Urothelium cell line (cell line): Measurements from ENCODE around the gene DPP8.
"Not testable (repeated sequence)": the region's sequence is repeated elsewhere in the genome, so short reads cannot be mapped to it uniquely, and the experiment has no call there.

ENCODE experiments used
- DNase-seq: peaks from one replicate; pipeline ENCODE4 v3.0.0; 2011; ENCODE audit warnings: low spot score, mixed read lengths
- FAIRE-seq: peaks from 2 replicates; lab custom pipeline; 2011; peaks lifted over from hg19 to GRCh38; lab: Jason Lieb, UNC

Gene DPP8

GRCh38 chr15:65406424-65407000 is 111.0 kb downstream of the DPP8 start:
- no peak for FAIRE-seq
- no peak for DNase-seq

DNA sequence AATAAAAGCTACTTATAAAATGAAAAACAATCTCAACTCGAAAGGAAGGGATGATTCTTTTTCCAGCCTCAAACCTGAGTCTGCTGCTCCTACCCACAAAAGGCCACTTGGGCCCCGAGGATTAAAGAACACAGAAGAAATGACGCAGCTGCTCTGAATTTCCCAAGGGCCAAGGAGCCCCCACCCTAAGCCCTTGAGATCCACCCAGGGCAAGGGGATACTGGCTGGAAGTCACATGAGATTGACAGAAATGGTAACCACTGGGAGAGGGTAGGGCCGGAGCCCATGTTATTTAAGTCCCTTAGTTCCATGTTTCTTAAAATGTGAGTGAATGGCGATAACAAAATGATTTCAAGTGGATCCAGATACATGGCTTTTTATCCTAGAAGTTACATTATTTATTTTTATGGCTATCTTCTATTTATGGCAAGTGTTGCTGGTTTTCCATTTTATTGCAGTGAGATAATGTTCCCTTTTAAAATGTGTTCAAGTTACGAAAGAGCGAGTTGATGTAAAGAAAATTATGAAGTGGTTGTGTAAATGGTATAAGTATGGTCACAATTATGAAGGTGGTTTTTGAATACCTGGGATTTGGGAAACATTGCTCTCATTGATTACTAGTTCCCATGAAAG is 111.6 kb downstream of the DPP8 start:
- DNase-seq (no peak), FAIRE-seq (no peak)

DNA sequence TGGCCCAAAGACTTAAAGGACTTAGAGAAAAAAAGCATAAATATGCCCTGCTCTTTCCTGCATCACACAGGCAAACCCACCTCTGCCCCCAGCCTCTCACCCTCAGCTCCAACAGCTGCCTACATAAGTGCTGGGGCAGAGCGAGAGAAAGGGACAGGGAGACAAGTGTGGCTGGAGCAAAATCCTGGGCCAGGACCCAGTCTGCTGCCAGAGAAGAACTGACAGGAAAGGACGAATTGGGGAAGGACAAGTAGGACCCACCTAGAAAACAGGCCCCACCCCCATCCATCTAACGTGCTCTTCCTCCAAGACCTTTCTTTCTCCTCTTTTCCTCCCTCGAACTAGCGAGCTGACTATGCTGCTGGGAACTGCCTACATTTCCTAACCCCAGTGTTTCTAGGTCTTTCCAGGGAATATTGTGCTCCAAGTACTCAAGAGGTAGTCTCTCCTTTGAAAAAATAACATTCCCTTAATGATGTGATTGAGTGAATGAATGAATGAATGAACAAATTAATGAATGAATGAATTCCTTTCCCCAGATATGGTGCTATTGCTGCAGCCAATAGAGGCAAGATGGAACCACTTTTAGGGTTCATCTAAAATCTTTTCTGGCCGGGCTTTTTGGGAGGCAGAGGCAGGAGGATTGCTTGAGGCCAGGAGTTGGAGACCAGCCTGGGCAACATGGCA is 113.2 kb downstream of the DPP8 start:
- FAIRE-seq (no peak), DNase-seq (no peak)

DNA sequence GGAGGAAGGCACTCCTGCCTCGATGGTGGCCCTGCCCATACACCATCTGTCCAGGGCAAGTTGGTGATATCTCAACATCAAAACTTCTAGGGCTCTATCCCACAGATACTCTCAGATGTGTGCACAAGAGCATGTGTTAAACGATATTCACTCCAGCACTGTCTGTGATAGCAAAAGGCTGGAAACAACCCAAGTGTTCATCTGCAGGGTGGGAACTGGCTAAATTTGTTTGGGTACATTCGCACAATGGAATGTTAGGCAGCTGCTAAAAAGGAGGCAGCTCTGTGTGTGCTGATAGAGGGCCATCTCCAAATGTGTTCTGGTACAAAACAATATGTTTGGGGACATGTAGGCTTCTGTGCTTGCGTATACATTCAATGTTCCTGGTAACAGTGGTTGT is 114.5 kb downstream of the DPP8 start:
- FAIRE-seq (no peak), DNase-seq (no peak)

GRCh38 chr15:65401611-65402240 is 115.8 kb downstream of the DPP8 start:
- FAIRE-seq = no peak

GRCh38 chr15:65400760-65401610 is 116.5 kb downstream of the DPP8 start:
- peak; percentile 92 for FAIRE-seq
- peak; percentile 90 for DNase-seq

More at GRCh38 chr15:65401611-65402240, 115.8 kb downstream of the DPP8 start:
- no peak for DNase-seq

GRCh38 chr15:65399997-65400396 is 117.5 kb downstream of the DPP8 start:
- no peak for DNase-seq
- FAIRE-seq = peak; percentile 9

DNA sequence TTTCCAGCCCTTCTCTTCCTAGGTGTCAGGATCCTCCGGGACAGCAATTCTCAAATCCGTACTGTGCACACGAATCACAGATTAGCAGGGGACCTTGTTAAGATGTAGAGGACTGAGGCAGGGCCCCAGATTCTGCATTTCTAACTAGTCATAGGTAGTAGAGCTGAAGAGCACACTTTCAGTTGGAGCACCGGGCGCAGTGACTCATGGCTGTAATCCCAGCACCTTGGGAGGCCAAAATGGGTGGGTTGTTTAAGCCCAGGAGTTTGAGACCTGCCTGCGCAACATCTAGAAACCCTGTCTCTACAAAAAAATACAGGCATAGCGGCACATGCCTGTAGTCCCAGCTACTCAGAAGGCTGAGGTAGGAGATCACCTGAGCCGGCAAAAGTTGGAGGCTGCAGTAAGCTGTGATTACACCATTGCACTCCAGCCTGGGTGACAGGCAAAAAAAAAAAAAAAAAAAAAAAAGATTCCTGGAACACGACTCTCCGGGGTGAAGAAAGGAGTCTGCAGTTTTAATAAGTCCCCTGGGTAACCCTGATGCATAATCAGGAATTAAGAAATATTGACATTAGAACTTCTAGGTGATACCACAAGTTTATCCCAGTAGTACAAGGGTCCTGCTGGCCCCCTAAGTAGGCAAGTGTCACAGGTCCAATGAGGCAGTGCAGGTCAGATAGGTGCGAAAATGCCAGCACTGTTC is 118.3 kb downstream of the DPP8 start:
- FAIRE-seq (no peak), DNase-seq (no peak)

GRCh38 chr15:65398486-65398885 is 119.0 kb downstream of the DPP8 start:
- DNase-seq, FAIRE-seq: not testable (repeated sequence)

DNA sequence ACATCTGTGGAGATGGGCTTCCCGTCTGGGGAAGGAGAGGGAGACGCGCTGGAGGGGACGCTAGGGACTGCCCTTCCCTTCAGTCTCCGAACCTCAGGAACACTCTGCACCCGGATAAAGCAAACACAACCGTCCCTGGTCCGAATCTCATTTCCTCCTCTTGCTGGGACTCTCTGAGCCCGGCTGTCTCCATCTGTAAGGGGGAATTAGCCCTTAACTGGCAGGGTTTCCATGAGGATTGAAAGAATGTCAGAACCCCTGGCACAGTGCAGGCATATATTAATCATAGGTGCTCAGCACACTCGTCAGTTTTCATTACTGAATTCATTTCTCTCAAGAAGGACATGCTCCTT is 120.5 kb downstream of the DPP8 start:
- FAIRE-seq (no peak), DNase-seq (no peak)

DNA sequence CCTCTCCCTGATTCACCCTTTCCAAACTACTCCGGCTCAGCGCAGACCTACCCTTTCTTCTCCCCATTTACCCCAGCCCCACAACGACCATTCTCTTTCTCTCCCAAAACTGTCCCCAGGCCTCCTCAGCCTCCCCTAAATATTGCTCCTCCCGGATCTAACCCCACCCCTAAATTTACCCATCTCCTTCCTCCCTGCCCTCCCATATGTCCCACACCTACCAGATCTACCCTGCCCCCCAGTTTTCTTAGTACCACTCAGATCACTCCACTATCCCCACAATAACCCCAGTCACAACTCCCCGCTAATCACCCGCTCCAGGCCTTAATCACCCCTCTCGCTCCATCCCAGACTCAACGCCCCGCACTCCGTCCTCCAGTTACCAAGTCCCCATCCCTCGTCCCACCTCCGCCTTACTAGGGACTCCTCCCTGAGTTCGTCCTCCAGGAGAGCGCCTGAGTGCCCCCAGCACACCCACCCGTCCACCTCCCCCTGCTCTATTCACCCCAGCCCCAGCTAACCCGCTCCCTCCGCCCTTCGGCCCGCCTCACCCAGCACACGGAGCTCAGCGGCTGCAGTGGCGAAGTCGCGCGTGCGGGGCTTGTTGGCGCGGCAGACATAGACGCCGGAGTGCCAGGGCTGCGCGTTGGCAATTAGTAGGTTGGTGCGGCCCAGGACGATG is 121.1 kb downstream of the DPP8 start:
- FAIRE-seq (no peak), DNase-seq (no peak)

DNA sequence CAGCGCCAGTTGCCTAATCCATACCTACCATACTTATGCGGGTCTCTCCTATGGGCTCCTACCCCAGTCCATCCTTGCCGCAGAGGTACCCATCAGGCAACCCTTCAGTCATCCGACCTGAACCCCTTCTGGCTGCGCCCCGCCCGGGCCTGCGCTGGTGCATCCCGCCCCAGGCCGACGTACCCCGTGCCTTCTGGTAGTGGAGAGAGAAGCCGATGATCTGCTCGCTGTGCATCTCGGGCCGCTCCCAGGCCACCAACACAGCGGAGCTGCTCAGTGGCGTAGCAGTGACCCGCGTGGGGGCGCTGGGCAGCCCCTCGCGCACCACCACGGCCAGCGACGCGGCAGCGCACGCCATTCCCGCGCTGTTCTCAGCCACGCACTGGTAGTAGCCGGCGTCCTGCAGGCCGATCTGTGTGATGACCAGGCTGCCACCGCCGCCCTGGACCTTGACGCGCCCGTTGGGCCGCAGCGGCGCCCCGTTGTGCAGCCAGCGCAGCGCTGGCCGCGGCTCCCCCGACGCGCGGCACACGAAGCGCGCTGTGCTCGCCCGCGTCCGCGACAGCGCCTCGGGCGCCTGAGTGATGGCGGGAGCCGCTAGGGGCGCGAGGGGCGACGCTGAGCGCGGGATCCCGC is 121.8 kb downstream of the DPP8 start:
- FAIRE-seq = peak; percentile 48

GRCh38 chr15:65394936-65395335 is 122.6 kb downstream of the DPP8 start:
- DNase-seq = no peak

More for the DNA sequence above, 121.8 kb downstream of the DPP8 start:
- no peak for DNase-seq

GRCh38 chr15:65394280-65394789 is 123.2 kb downstream of the DPP8 start:
- FAIRE-seq (no peak), DNase-seq (no peak)

More at GRCh38 chr15:65394936-65395335, 122.6 kb downstream of the DPP8 start:
- no peak for FAIRE-seq

- FAIRE-seq = no peak
These were observed 123.9 kb downstream of the DPP8 start for GRCh38 chr15:65393557-65393956.

DNA sequence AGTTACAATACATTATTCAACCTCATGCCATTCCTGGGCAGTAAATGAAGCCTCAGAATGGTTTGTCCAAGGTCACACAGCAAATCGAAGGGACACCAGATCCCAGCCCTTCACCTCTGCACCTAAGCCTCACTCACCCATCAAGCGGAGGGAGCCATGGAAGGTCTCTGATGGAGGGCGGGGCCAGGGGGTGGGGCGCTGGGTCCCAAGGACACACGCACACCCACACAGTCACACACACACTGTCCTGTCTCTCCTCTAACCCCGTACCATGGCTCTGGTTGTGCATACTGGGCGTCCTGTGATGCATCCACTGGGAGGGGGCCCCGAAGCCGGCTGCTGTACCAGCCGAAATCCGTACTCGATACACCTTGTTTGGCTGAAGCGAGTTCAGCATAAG is 124.4 kb downstream of the DPP8 start:
- FAIRE-seq (peak; percentile 73), DNase-seq (no peak)

More at GRCh38 chr15:65393557-65393956, 123.9 kb downstream of the DPP8 start:
- no peak for DNase-seq
